Ishikawa (cell line): ENCODE measurements around the gene DRP2.

Experiments
- CREB1 ChIP-seq: IDR thresholded peaks from 2 replicates; pipeline ENCODE4 v1.6.1; 2012; ENCODE audit warnings: low read depth
- EP300 ChIP-seq: IDR thresholded peaks from 2 replicates; pipeline ENCODE4 v1.6.1; 2012; ENCODE audit warnings: borderline replicate concordance
- MAX ChIP-seq: IDR thresholded peaks from 2 replicates; pipeline ENCODE4 v1.6.1; 2012
- NFIC ChIP-seq: IDR thresholded peaks from 2 replicates; pipeline ENCODE4 v1.6.1; 2012
- RAD21 ChIP-seq: IDR thresholded peaks from 2 replicates; pipeline ENCODE4 v1.6.1; 2012; ENCODE audit warnings: low read depth
- TEAD4 ChIP-seq: IDR thresholded peaks from 2 replicates; pipeline ENCODE4 v1.6.1; 2012
- YY1 ChIP-seq: IDR thresholded peaks from 2 replicates; pipeline ENCODE4 v1.6.1; 2012; ENCODE audit warnings: low read depth
- ZBTB7A ChIP-seq: IDR thresholded peaks from 2 replicates; pipeline ENCODE4 v1.6.1; 2012; ENCODE audit warnings: low read depth
- TF ChIP-seq, protein P1 (sequence below): IDR thresholded peaks from 2 replicates; pipeline ENCODE4 v1.6.1; 2012; ENCODE audit warnings: low read depth, mild to moderate bottlenecking
- TF ChIP-seq, protein P2 (sequence below): IDR thresholded peaks from 2 replicates; pipeline ENCODE4 v1.6.1; 2012

DNA sequence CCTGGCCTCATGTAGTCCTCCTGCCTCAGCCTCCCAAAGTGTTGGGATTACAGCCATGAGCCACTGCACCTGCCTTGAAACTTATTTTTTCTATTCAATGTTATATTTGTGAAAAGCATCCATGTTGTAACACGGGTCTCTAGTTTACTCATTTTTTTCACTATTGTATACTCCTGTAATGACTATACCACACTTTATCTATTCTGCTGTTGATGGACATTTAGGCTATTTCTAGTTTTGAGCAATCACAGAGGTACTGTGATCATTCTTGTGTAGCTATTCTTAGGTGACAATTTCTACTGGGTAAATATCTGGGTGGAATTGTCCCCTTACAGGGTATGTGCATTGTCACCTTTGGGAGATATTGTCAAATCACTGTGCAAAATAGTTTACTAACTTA is 3.6 kb downstream of the DRP2 start:
- TF ChIP-seq EP300 (no peak), YY1 (no peak), NFIC (no peak), CREB1 (no peak), TEAD4 (no peak), RAD21 (no peak), MAX (no peak), ZBTB7A (no peak)
- TF ChIP-seq, protein P1, sequence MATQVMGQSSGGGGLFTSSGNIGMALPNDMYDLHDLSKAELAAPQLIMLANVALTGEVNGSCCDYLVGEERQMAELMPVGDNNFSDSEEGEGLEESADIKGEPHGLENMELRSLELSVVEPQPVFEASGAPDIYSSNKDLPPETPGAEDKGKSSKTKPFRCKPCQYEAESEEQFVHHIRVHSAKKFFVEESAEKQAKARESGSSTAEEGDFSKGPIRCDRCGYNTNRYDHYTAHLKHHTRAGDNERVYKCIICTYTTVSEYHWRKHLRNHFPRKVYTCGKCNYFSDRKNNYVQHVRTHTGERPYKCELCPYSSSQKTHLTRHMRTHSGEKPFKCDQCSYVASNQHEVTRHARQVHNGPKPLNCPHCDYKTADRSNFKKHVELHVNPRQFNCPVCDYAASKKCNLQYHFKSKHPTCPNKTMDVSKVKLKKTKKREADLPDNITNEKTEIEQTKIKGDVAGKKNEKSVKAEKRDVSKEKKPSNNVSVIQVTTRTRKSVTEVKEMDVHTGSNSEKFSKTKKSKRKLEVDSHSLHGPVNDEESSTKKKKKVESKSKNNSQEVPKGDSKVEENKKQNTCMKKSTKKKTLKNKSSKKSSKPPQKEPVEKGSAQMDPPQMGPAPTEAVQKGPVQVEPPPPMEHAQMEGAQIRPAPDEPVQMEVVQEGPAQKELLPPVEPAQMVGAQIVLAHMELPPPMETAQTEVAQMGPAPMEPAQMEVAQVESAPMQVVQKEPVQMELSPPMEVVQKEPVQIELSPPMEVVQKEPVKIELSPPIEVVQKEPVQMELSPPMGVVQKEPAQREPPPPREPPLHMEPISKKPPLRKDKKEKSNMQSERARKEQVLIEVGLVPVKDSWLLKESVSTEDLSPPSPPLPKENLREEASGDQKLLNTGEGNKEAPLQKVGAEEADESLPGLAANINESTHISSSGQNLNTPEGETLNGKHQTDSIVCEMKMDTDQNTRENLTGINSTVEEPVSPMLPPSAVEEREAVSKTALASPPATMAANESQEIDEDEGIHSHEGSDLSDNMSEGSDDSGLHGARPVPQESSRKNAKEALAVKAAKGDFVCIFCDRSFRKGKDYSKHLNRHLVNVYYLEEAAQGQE, result no peak
- TF ChIP-seq, protein P2, sequence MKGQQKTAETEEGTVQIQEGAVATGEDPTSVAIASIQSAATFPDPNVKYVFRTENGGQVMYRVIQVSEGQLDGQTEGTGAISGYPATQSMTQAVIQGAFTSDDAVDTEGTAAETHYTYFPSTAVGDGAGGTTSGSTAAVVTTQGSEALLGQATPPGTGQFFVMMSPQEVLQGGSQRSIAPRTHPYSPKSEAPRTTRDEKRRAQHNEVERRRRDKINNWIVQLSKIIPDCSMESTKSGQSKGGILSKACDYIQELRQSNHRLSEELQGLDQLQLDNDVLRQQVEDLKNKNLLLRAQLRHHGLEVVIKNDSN, result no peak
